NK-92 (cell line): ENCODE data around the gene ATP12A.
"Not testable (repeated sequence)": the region's sequence is repeated elsewhere in the genome, so short reads cannot be mapped to it uniquely, and the experiment has no call there.

Experiments used
- DNase-seq: peaks from one replicate; lab custom pipeline; 2025; ENCODE audit not compliant: unreplicated experiment; lab: John Stamatoyannopoulos, UW

ATP12A gene

GRCh38 chr13:24725379-24725778 lies 45.2 kb downstream of the ATP12A start:
- DNase-seq = no peak

GRCh38 chr13:24727731-24728601 lies 47.8 kb downstream of the ATP12A start:
- DNase-seq = no peak

GRCh38 chr13:24730873-24731567 lies 50.8 kb downstream of the ATP12A start:
- not testable (repeated sequence) for DNase-seq

GRCh38 chr13:24734950-24735349 lies 54.7 kb downstream of the ATP12A start:
- DNase-seq = no peak

- no peak for DNase-seq
Observed at GRCh38 chr13:24737042-24737441, 56.8 kb downstream of the ATP12A start.

GRCh38 chr13:24738366-24738847 lies 58.2 kb downstream of the ATP12A start:
- no peak for DNase-seq

GRCh38 chr13:24740014-24740890 lies 60.0 kb downstream of the ATP12A start:
- no peak for DNase-seq

GRCh38 chr13:24741016-24741662 lies 60.9 kb downstream of the ATP12A start:
- DNase-seq = no peak

GRCh38 chr13:24741791-24742190 lies 61.6 kb downstream of the ATP12A start:
- DNase-seq = no peak

- DNase-seq = no peak
Observed at GRCh38 chr13:24742294-24742693, 62.1 kb downstream of the ATP12A start.

GRCh38 chr13:24742977-24743376 lies 62.8 kb downstream of the ATP12A start:
- no peak for DNase-seq

GRCh38 chr13:24744247-24744646 lies 64.0 kb downstream of the ATP12A start:
- no peak for DNase-seq

- no peak for DNase-seq
Observed at GRCh38 chr13:24745516-24745860, 65.3 kb downstream of the ATP12A start.

- DNase-seq = no peak
Observed at GRCh38 chr13:24745861-24746617, 65.8 kb downstream of the ATP12A start.

GRCh38 chr13:24746618-24747247 lies 66.5 kb downstream of the ATP12A start:
- DNase-seq = no peak

- no peak for DNase-seq
Observed at GRCh38 chr13:24747248-24748060, 67.2 kb downstream of the ATP12A start.

GRCh38 chr13:24748061-24748400 lies 67.8 kb downstream of the ATP12A start:
- no peak for DNase-seq

- DNase-seq = no peak
Observed at GRCh38 chr13:24759197-24759596, 79.0 kb downstream of the ATP12A start.
